HL-60 (cell line): ENCODE results near the gene ZNF185.

ENCODE experiments used
- CTCF ChIP-seq: IDR thresholded peaks from one replicate; pipeline ENCODE4 v1.5.1; 2011; ENCODE audit warnings: low read length, control low read depth, inconsistent platforms; ENCODE audit not compliant: insufficient read depth
- POLR2AphosphoS5 ChIP-seq: IDR thresholded peaks from 2 replicates; pipeline ENCODE4 v1.6.1; 2012; ENCODE audit warnings: low read depth

- TF ChIP-seq POLR2AphosphoS5 (no peak), CTCF (no peak)
These were observed 36.0 kb upstream of the ZNF185 start for GRCh38 chrX:152861826-152862225.
